GM19351 (cell line): ENCODE results near the gene DLG4.

Experiments
- ATAC-seq: cut with Tn5 transposase; IDR thresholded peaks from one replicate; pipeline ENCODE4 v1.9.1; 2021; ENCODE audit warnings: mild to moderate bottlenecking, moderate library complexity; ENCODE audit not compliant: unreplicated experiment

Gene DLG4

DNA sequence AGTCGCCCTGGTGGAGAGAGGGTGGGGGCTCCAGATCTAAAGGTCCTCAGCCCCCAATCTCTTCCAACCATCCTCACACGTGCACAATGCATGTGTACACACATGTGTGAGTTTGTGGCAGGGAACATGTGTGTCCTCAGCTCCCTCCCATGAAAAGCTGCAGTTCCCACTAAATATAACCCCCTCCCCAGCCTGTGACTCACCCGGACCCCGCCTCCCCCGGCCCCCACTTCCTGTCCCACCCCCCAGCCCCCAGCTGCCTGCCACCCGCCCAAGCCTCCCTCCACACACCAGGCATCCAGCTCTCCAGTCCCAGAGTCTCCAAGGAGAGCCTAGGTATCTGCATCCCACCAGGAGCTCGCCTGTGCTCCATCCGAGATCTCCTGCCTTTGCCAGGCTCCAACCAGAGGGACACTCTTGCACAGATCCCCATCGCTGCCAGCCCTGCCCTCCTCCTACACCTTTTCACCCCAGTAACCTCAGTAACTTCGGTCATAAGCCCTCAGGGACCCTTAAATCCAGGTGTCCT lies 3.9 kb downstream of the DLG4 start:
- no peak for ATAC-seq

DNA sequence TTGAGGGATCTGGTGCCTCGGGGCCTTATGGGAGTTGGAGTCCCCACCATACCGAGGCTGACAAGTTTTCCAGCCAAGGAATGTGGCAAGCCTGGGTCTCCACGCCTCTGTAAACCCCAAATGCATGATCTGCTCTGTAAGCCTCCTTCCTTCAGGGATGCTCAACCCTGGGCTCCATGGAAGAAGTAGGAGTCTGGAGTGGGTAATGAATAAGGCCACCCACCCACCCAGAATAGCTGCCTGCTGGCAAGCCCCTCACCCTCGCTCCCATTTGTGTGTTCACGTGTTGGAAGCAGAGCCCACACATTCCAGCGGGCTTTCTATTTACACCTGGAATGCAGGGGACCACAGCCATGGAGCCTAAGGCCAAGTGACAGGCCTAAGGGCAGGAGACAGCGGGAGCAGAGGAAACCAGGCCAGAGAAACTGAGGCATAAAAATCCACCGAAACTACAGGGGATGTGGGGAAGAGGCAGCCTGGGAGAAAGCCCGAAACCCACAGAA lies 4.4 kb downstream of the DLG4 start:
- no peak for ATAC-seq

DNA sequence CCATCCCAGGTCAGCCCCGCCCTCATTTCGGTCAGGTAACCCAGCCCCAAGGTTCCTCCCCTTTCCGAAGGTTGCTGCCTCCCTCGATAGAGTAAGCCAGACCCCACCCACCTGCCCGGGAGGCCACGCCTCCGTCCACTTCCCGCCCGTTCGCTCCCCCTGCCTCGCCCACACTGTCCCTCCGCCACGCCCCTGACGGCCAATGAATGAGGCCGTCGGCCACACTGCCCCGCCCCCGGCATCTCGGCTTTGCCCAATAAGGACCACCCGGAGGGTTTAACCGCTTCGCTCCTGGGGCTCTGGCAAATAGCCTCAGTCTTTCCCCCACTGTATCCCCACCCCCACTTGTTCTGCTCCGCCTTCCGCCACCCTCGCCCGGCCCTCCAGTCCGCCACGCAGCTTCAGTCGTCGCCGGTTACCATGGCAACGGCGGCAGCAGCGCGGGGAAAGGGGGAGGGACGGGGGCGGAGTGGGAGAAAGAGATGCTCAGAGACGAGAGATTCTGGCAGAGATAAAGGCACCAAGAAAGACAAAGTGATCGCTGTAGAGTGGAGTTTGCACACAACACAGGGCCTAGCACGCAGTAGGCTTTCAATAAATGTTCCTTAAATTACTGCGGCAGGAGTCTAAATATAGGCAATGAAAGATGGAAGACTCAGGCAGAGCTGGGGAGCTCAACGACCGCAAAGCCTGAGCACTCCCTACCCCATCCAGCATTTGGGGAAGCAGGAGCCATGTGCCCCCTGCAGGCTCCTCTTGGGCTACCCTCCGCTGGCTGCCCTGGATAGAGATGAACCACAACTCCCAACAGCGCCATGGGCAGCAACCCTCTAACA lies 5.1 kb downstream of the DLG4 start:
- ATAC-seq: peak; percentile 65

DNA sequence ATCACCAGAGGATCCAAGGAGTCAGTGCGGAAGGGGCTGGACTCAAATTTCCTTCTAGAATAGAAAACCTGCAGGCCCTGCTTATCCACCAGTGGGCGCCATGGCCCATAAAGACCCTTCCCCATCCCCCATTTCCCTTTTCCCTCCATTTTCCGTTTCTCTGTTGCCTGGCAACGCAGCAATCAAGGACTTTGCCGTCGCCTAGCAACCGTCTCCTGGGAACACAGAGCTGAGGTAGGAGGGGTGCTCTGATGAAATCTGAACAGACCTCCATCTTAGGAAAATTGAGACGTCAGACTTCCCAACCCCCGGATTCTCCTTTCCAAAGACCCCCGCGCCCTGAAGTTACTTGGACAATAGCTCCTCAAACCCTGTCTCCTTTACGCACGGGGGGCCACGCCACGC lies 5.7 kb downstream of the DLG4 start:
- no peak for ATAC-seq

DNA sequence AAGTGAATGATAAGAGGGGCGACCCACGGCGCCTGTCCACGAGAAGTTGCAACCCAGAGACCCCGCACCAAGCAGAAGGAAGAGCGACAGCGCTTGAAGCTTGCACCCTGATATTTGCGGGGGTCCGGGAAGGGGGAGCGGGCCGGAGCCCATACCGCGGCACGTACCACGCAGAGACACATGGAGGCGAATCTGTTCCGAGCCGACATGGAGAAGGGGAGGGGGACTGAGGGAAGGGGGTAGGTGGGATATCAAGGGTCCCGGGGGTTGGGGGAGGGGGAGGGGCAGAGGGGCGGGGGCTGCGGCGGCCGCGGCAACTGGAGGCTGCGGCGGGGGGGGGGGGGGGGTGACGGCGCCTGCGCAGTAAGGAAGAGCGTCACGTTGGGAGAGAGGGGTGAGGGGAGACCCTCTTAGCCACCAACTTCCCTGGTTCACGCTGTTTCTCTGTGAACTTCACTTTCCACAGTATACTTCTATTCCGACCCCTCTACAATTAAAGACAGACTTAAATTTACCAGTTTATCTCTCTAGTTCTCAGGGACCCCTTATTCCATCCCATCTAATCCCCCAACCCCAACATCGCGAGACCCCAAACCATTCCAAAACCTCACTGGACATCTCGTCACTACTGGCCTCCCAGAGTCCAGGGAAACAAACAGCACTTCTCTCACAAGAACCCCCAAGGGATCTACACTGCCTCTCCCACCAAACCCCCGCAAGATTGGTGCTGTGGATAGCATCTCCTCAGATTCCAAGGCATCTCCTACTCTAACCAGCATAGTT lies 8.0 kb downstream of the DLG4 start:
- ATAC-seq: no peak

DNA sequence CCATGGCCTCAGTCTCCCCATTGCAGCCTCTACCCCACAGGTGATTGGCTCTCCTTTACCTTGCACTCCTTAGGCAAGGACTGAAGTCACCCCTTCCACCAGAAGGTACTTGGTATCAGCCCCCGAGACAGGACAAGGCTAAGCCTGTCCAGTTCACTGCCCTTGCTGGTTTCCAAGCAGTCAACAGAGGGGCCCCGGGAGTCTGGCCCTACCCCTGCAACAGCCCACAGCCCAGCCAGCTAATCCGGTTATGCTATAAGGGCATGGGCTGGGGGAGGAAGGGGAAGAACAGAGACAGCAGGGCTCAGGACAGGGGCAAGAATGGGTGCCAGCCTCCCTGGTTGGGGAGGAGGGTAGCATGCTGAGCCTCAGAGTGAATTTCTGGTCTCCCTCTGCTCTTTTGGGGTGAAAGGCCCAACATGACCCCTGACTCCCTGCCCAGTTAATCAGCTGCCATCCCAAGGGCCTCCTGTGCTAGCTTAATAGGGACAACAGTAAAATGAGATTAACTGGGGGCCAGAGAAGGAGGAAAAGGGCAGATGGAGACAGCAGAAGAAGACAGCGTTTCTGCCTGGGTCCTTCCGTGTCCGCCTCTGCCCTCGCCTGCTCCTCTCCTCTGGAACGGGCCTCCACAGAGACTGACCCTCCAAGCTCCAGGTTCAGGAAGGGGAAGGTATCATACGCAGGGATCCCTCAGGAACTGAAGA lies 10.7 kb downstream of the DLG4 start:
- no peak for ATAC-seq

DNA sequence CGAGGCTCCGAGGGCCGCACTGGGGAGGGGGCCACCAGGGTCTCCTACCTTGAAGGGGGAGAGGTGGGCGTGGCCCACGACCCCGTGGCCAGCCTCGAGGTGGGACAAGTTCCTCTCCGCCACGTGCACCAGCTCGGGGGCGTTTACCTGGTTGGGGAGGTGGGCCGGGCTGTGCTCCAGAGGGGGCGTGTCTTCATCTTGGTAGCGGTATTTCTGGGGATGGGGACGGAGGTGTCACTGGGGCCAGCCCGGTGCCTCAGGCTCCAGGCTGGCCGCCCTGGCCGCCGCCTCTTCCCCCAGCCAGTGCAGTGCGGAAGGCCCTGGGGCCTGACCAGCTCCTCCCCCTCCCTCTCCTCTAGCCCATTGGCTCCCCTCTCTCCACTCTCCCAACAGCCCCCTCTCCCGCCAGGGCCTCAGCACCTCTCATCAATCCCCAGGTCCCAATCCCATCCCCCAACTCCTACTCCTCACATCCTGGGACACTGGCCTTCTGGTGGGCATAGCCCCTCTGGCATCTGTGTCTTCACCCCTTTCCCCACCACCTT lies 11.5 kb downstream of the DLG4 start:
- ATAC-seq: no peak

DNA sequence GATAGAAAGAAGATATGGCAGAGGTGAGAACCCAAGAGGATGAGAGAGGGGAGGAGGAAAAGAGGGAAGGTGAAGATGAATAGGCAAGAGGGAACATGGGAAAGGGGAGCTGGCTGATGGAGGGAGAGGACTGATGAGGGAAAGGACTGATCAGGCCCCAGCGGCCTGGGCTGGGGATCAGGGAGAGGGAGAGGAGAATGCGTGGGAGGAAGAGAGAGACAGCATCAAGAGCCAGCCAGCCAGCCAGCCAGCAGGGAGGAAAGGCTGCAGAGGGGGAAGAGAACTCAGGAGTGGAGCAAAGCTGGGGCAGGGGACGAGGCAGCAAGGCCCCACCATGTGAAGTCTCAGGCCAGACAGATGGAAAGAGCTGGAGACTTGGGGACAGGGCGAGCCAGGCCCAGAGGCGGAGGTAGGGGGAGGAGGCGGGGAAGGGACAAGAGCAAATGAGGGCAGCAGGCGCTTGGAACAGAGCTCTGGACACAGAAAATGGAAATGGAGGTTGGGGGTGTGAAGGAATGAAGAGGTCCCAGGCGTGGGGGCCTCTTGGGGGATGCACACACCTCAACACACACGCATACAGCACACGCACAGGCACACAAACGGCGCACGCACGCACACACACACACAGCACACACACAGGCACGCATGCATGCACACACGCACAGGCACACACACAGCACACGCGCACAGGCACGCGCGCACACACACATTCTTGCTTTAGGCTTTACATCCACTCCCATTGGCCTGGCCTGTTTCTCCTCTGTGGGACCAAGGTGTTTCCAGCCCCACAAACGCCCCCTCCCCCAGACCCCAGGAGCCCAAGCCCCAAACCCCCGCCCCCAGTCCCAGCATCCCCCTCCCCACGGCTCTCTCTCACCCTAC lies 12.3 kb downstream of the DLG4 start:
- ATAC-seq: no peak

DNA sequence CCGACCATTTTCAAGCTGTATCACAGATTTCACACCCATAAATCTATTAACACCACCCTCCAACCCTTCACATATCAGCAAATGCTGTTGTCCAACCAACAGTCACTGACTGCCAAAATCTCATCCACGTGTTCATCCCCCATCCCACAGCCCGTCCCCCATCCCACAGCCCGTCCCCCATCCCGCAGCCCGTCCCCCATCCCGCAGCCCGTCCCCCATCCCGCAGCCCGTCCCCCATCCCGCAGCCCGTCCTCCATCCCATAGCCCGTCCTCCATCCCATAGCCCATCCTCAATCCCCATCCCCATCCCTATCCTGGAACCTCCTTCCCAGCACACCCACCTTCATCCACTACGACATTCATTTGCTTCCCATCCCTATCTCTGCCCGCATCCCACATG lies 14.1 kb downstream of the DLG4 start:
- ATAC-seq: no peak

DNA sequence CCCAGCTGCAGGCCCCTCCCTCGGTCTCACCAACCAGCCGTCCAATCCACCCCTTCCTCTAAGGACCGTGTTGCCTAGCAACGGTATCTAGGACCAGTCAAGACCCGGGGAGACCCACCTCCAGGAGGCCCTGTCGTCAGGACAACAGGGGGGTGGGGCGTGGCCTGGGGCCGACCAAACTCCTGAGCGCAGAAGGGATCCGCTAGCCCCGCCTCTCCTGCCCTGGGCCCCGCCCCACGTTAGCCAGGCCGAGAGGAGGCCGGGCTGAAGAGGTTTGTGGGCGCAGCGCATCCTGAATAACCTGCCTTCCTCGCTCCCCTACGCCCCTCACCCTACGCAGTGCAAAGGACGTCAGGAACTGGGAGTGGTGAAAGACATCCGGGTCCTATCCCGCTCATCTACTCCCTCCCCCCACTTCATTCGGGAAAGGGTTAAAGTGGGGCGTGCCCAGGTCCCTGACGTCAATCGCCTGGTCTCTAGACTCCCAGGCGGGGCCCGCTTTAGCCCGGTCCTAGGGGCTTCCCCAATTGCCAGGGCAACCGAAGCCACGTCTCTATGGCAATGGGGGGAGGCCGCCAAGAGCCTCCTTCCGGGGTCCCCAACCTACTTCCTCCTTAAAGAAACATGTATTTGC lies 14.7 kb downstream of the DLG4 start:
- ATAC-seq: peak; percentile 85

DNA sequence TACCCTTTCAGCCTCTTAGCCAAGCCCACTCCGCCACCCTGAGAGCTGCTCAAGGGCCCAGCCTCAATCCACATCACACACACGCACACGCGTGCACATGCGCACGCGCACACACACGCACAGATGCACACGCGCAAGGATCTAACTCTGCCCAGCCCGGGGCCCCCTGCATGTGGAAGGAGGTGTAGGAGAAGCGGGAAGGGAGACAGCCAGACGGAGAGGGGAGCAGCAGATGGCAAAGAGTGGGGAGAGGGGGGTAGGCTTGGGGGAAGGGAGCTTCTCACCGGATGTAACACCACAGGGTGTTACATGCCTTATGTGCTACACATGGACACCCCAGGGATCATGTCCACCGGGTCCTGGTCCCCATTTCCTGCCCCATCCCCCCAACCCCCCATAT lies 15.3 kb downstream of the DLG4 start:
- no peak for ATAC-seq

DNA sequence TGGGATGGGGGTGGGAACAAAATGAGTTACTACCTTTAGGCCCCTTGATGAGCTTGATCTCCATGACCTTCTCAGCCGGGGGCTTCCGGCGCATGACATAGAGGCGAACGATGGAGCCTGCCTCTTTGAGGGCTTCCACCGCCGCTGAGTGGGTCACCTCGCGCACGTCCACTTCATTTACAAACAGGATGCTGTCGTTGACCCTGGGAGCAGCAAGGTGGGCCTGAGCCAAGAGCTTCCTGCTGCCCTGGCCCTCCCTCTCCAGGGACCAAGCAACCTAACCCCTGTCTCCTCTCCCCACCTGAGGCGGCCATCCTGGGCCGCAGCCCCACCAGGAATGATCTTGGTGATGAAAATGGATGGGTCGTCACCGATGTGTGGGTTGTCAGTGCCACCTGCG lies 16.2 kb downstream of the DLG4 start:
- no peak for ATAC-seq

DNA sequence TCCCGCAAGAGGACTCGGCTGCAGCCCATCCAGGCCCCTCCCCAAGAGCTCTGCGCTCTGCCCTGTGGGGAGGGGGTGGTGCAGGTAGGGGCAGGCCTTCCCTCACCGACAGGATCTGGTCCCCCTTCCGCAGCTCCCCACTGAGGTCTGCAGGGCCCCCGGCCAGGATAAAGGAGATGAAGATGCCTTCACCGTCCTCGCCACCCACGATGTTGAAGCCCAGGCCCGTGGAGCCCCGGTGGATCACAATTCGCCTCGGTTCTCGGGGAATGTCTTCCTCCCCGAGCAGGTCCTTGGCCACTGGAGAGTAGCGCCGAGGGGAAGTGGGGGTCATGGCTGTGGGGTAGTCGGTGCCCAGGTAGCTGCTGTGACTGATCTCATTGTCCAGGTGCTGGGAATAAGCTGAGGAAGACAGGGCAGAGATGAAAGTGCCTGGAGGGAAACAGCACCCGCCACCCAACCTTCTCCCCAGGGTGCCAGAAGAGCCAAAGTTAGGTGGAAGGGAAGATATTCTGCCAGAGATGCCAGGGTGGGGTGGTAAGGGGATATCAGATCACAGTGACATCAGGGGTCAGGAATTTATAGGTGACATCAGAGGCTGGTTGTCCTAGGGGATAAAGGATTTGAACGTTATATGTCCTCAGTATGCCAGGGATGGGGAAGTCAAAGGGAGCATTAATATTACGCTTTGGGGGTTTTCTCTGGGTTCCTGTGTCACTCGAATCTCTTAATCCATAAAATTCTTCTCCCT lies 22.8 kb downstream of the DLG4 start:
- ATAC-seq: no peak

DNA sequence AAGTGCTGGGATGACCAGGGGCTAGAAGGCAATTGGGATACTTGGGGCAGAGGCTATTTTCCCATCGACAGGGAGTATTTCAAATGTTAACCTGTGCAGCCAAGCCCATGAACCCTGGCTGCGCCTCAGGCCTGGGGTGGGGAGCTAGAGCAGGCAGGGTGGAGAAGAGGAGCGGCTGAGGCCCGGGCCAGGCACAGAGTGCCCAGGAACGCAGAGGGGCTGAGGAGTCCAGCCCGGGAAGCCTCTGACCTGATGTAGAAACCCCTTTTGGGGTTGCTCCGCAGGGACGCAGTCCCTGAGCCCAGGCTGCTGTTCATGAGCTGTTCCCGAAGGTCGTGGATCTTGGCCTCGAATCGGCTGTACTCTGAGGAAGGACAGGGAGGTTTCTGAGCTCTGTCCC lies 23.7 kb downstream of the DLG4 start:
- ATAC-seq: no peak

DNA sequence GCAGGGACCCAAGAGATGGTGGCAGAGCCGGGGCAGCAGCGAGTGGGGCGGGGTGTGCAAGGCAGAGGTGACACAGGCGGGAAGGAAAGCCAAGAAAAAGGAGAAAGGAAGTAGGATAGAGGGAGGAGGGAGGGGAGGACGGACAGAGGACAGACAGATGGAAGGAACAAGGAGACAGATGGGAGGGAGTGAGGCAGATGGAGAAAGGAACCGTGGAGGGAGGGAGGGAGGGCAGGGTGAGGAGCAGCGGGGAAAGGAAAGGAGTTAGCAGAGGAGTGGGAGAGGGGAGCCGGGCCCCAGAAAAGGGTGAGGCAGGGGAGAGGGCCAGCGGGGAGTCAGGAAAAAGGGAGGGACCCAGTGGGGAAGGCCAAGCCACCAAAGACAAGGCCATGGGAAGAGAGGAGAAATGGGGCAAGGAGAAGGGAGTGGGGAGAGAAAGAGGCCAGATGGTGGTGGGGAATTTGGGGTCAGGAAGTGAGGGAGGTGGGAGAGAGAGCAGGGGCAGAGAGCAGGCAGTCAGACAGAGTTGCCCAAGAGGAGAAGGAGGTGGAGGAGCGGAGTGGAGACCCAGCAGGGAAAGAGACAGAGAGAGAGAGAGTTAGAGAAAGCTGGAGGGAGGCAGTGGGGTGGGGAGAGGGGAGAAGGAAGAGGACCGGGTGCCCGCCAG lies 27.2 kb downstream of the DLG4 start:
- no peak for ATAC-seq

DNA sequence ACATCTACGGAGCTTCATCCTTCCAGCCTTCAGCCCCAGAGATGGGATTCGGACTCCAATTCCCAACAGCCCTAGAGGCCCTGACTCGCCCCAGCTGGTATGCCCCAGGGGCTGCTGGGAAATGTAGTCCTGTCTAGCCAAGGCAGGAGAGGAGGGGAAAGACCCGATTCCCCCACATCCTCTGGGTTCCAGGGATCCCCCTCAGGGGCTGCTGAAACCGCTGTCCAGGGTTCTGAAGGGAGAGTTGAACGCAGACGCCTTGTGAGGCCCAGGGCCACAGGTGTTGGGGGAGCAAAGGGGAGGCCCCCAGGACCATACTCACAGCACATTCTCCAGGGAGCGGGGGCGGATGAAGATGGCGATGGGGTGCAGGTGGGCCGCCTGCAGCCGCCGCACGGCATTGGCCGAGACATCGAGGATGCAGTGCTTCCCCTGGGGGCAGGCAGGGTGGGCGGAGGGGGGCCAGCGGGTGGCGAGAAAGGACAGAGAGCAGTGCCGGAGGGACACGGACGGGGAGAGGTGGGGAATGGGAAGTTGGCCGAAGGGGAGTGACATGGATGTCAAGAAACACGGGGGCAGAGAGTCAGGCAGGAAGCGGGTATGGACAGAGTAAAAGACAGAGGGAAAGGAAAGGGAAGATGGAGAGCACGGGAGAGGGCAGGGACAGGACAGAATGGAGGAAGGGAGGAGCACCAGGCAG lies 27.9 kb downstream of the DLG4 start:
- ATAC-seq: no peak

DNA sequence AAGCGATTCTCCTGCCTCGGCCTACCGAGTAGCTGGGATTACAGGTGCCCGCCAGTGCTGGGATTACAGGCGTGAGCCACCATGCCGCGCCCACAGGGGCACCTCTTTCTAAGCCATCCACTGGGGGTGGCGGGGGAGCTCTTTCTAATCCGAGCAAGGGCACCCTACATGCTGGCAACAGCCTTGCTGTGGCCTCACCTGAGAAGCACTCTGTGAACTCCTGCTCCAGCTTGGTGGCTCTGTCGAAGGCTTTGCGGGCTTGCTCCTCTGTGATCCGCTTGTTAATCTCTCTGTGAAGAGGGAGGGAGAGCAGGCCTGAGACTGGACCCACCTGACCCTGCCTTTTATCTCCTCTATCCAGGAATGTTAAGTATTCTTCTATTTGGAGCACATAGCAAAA lies 28.6 kb downstream of the DLG4 start:
- no peak for ATAC-seq
